ENCODE results near the gene SND1.

SND1 gene

DNA sequence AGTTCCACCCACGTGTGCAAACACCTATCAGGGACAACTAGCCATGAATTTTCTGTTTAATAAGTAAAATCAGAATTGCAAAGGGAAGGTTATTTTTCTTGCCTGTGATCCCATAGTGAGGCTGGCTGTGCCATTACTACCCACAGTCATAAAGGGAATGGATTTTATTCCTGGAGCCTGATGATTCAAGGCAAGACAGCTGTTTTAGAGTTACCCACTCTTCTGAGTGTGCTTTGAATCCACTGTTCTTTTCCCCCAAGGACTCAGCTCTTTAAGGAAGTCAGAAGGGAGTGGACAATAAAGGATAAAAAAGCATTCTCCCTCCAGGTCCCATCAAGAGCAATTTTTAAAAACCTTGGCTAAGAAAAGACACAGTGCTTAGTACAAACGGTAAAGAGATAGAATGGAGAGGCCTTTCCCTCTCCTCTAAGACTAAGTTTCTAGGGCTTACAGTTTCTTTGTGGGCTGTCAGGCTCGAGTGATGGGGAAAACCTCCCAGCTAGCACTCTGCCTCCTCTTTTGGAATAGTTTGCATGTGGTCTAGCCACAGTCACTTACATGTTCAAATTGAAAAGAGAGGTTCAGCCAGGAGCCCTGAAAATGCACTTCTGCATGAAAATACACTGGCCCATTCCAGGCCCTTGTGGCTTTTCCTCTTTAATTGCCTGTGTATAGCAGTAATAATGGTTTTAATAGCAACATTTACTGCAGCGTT lies 384.4 kb downstream of the SND1 start:
- H3K9me3 Mint-ChIP-seq: no peaks in the 10 kb centered on the region
- H3K4me3 Mint-ChIP-seq: no peak overlapping the region
- no peak overlapping the region for H3K27ac Mint-ChIP-seq
- H3K27me3 Mint-ChIP-seq: no peaks in the 10 kb centered on the region
- peaks cover 4% of the 10 kb centered on the region for H3K36me3 Mint-ChIP-seq (ENCODE audit: low read depth)
- H3K4me1 Mint-ChIP-seq (ENCODE audit: low read depth): peaks cover 17% of the 10 kb centered on the region

DNA sequence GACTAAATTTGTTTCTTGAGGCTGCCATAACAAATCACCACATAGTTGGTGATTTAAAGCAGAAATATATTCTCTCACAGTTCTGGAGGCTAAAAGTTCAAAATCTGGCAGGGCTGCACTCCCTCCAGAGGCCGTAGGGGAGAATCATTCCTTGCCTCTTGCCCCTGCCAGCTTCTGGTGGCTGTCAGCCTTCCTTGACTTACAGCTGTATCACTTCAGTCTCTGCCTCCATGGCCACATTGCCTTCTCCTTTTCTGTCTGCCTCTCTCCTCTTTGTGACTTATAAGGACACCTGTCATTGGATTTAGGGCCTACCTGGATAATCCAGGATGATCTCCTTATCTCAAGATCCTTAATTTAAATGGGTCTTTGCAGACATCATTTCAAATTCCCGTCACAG lies 385.1 kb downstream of the SND1 start:
- Mint-ChIP-seq H3K27ac (no peak overlapping the region), H3K36me3 (ENCODE audit: low read depth) (peaks cover 8% of the 10 kb centered on the region), H3K27me3 (no peaks in the 10 kb centered on the region), H3K4me1 (ENCODE audit: low read depth) (peaks cover 17% of the 10 kb centered on the region), H3K9me3 (no peaks in the 10 kb centered on the region), H3K4me3 (no peak overlapping the region)

DNA sequence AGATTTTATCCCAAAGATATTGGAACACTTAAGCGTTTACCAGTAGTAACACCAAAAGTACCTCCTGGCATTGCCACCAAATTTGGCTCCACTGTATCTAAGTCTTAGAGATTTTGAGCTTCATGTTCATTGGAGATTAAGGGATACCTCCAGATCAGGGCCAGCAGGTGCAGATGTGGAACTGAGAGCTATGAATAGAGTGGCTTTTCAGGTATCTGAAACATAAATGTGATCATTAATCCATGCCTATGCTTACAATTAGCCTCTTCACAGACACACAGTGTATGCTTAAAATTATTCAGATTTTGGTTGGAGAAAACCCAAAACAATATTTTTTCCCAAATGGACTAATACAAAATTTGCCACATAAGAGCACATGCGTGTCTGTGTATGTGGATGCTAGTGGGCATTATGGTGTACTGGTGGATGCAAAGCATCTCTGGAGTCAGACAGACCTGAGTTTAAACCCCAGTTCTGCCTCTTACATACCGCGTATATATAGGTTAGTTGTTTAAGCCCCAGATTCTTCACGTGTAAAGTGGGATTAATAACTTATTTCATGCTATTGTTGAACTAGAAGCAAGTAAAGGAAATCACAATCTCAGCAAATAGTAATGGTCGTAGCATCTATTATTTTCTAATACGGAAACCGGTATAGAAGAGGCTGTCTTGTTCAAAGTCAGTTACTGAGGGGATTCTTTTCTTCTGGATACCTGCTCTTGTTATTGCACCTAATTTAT lies 386.1 kb downstream of the SND1 start:
- Mint-ChIP-seq H3K4me1 (ENCODE audit: low read depth) (peaks cover 17% of the 10 kb centered on the region), H3K4me3 (no peak overlapping the region), H3K36me3 (ENCODE audit: low read depth) (peaks cover 12% of the 10 kb centered on the region), H3K9me3 (no peaks in the 10 kb centered on the region), H3K27me3 (no peaks in the 10 kb centered on the region), H3K27ac (peak overlapping the region; percentile 37)

DNA sequence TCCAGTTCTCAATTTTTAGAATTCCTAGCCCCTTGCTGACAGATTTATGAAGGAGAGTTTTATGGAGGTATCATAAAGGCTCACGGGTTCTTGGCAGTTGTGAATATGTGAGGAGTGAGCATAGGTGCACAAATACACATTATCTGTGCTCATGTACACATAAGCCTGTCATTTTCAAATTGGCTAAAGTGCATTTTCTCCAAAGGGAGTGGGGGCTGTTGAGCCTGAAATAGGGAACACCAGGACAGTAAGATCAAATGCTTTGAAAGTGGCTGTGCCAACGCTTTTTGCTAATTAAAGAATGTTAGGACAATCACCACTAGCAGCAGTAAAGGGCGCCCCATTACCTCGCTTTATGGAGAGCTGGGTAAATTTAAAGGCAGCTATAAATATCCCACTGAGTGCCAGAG lies 387.6 kb downstream of the SND1 start:
- peaks cover 12% of the 10 kb centered on the region for H3K36me3 Mint-ChIP-seq (ENCODE audit: low read depth)
- no peaks in the 10 kb centered on the region for H3K9me3 Mint-ChIP-seq
- H3K4me3 Mint-ChIP-seq: no peak overlapping the region
- no peaks in the 10 kb centered on the region for H3K27me3 Mint-ChIP-seq
- H3K27ac Mint-ChIP-seq: no peak overlapping the region
- H3K4me1 Mint-ChIP-seq (ENCODE audit: low read depth): peaks cover 23% of the 10 kb centered on the region

DNA sequence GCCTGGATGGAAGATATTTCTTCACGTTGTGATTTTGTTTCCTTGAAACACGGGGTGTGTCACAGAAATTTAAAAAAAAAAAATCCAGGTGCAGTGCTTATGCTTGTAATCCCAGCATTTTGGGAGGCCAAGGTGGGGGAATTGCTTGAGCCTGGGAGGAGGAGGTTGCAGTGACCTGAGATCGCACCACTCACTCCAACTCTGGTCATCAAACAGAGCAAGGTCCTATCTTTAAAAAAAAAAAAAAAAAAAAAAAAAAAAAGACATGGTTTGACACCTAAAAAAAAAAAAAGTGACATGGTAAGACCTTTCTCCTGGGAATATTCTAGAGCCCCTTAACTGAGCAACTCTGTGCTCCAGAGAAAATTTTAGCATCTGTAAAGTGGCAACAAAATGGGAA lies 388.2 kb downstream of the SND1 start:
- H3K27ac Mint-ChIP-seq: no peak overlapping the region
- H3K4me3 Mint-ChIP-seq: no peak overlapping the region
- H3K9me3 Mint-ChIP-seq: no peaks in the 10 kb centered on the region
- H3K27me3 Mint-ChIP-seq: no peaks in the 10 kb centered on the region
- H3K36me3 Mint-ChIP-seq (ENCODE audit: low read depth): peaks cover 12% of the 10 kb centered on the region
- peaks cover 23% of the 10 kb centered on the region for H3K4me1 Mint-ChIP-seq (ENCODE audit: low read depth)

DNA sequence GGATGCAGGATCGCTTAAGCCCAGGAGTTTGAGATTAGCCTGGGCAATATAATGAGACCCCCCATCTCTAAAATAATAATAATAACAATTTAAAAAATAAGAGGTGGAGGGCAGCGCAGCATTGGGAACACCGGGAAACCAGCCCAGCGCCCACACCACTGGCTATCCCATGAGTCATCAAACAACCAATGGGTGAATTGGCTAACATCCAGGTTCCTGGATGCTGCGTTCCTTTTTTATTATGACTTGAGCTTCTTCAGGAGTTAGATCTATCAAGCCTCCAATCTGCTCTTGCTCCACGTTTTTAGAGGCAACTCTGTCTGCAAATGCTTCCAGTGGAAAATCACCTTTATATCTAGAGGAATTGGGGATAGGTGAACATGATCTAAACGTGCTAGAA lies 389.2 kb downstream of the SND1 start:
- H3K4me3 Mint-ChIP-seq: no peak overlapping the region
- H3K4me1 Mint-ChIP-seq (ENCODE audit: low read depth): peaks cover 17% of the 10 kb centered on the region
- no peaks in the 10 kb centered on the region for H3K9me3 Mint-ChIP-seq
- peaks cover 18% of the 10 kb centered on the region for H3K36me3 Mint-ChIP-seq (ENCODE audit: low read depth)
- no peaks in the 10 kb centered on the region for H3K27me3 Mint-ChIP-seq
- no peak overlapping the region for H3K27ac Mint-ChIP-seq

DNA sequence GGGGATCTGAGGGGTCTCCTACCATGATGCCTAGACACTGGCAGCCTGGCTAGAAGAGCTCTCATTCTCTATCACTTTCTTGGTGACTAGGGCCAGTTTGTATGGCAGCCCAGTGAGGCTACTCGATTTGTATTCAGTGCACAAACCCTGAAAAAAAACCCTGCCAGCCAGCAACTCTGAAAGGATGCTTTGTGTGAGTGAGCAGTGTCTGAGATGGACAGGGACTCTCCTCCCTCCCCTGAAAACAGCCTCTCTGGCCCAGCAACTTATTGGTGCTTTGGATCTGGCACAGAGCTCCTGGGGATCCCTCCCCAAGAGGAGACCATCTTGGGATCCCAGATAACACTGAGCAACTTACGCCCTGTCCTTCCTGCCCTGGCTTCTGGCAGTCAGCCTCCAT lies 390.0 kb downstream of the SND1 start:
- Mint-ChIP-seq H3K4me3 (no peak overlapping the region), H3K9me3 (no peaks in the 10 kb centered on the region), H3K27me3 (no peaks in the 10 kb centered on the region), H3K4me1 (ENCODE audit: low read depth) (peaks cover 13% of the 10 kb centered on the region), H3K27ac (no peak overlapping the region), H3K36me3 (ENCODE audit: low read depth) (peaks cover 18% of the 10 kb centered on the region)

DNA sequence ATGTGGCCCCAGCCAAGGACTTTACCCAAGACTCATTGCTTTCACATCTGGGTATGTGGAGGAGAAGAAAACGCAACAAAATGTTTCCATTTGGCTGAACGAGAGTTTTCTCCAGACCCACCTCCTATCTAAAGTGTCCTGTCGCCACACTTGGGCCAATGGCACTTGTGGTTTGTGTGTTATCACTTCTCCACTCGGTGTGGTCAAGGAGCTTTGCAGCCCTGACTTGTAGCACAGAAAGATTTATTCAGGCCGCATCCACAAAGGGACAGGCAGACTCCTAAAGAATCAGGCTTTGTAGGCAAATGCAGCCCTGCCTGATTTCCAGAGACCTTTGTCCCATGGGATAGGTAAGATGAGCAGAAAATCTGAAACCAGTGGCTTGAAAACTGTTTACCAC lies 392.1 kb downstream of the SND1 start:
- no peaks in the 10 kb centered on the region for H3K27me3 Mint-ChIP-seq
- no peak overlapping the region for H3K4me3 Mint-ChIP-seq
- H3K27ac Mint-ChIP-seq: no peak overlapping the region
- no peaks in the 10 kb centered on the region for H3K9me3 Mint-ChIP-seq
- peaks cover 19% of the 10 kb centered on the region for H3K36me3 Mint-ChIP-seq (ENCODE audit: low read depth)
- H3K4me1 Mint-ChIP-seq (ENCODE audit: low read depth): peaks cover 8% of the 10 kb centered on the region

DNA sequence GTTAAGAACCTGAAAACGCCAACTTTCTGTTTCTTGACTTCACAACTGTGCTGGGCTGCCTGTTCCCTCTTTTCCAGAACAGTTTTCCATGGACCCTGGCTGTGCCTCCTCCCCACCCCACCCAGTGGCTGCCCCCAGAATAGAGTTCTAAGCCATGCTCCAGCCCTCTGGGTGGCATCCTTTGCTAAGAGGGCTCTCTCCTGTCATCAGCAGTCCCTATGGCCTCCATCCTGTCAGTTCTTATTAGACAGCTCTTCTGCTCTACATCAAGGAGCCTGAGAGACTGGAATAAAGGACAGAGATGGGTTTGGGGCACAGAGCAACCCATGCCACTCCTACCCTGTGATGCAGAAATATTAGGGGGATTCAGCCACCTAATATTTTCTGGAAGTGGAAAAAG lies 393.2 kb downstream of the SND1 start:
- Mint-ChIP-seq H3K4me1 (ENCODE audit: low read depth) (peaks cover 15% of the 10 kb centered on the region), H3K9me3 (no peaks in the 10 kb centered on the region), H3K36me3 (ENCODE audit: low read depth) (peaks cover 27% of the 10 kb centered on the region), H3K27ac (no peak overlapping the region), H3K4me3 (no peak overlapping the region), H3K27me3 (no peaks in the 10 kb centered on the region)

DNA sequence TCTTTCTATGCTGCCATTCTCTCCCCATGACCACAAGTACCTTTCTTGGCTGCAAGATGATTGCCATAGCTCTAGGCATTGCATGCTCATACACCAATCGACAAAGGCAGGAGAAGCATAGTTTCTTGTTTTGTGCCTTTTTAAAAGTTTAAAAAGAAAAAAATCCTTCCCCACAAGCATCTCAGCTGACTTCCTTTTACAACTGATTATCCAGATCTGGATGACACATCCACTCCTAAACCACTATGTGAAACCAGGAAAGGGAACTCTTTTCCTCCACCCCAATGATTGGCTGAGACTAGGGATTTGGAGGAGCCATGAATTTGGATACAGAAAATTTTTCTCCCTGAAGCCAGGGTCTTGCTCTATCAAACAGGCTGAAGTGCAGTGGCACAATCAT lies 393.8 kb downstream of the SND1 start:
- Mint-ChIP-seq H3K27me3 (no peaks in the 10 kb centered on the region), H3K27ac (no peak overlapping the region), H3K9me3 (no peaks in the 10 kb centered on the region), H3K36me3 (ENCODE audit: low read depth) (peaks cover 29% of the 10 kb centered on the region), H3K4me3 (no peak overlapping the region), H3K4me1 (ENCODE audit: low read depth) (peaks cover 16% of the 10 kb centered on the region)

DNA sequence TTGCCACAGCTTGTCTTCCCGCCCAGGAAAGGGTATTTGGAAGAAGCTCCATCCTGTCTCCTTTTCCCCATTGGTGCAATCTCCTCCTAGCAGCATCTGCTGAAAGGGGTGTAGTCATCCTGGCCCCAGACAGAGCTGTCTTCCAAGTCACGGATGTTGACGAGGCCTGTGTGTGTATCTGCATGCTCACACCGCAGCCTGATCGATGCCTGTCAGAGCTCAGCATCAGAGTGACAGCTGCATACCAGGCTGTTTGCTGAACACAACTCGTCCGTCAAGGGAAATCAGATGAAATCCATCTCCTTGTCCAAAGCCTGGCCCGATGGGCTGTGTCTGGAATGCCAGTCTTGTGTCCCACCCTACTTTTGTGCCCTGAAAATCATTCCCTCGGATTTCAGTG lies 400.4 kb downstream of the SND1 start:
- Mint-ChIP-seq H3K36me3 (ENCODE audit: low read depth) (peaks cover 22% of the 10 kb centered on the region), H3K27ac (no peak overlapping the region), H3K4me1 (ENCODE audit: low read depth) (peaks cover 39% of the 10 kb centered on the region), H3K9me3 (no peaks in the 10 kb centered on the region), H3K4me3 (no peak overlapping the region), H3K27me3 (no peaks in the 10 kb centered on the region)

DNA sequence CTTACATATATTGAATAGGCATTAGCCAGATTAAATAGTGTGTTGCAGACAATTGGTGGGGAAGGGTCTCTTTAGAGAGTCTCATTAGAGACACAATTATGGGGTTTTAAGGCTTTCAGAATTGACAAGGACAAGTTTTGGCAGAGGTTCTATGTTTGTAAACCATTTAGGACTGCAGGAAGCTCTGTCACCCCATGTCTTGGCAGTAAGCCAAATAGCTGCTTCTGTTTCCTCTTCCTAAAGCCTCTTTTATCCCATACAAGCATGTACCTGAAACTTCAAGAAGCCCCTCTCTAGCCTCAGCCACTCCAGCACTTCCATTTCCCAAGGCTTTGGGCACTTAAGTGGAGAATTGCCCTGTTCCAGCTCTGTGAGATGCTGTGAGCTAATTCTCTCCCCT lies 401.0 kb downstream of the SND1 start:
- H3K27me3 Mint-ChIP-seq: no peaks in the 10 kb centered on the region
- no peak overlapping the region for H3K27ac Mint-ChIP-seq
- H3K4me3 Mint-ChIP-seq: no peak overlapping the region
- no peaks in the 10 kb centered on the region for H3K9me3 Mint-ChIP-seq
- peaks cover 22% of the 10 kb centered on the region for H3K36me3 Mint-ChIP-seq (ENCODE audit: low read depth)
- H3K4me1 Mint-ChIP-seq (ENCODE audit: low read depth): peaks cover 45% of the 10 kb centered on the region

DNA sequence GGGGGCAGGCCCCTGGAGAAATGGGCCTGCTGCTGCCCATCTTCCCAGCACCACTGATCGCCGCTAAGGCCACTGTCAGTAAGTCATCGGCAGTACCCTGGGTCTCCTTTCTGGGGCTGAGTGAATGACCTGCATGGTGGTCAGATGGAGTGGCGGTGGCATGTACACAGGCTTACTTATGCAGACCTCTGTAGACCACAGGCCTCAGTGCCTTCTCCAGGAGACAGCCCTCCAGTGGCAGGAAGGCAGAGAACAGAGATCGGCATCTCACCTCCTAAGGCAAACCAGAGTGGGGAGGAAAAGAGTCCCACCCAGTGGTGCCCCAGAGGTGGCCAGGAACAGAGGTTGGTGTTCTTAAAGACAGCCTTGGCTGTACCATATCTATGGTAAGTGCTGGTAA lies 402.0 kb downstream of the SND1 start:
- Mint-ChIP-seq H3K9me3 (no peaks in the 10 kb centered on the region), H3K4me3 (no peak overlapping the region), H3K27ac (no peak overlapping the region), H3K27me3 (no peaks in the 10 kb centered on the region), H3K36me3 (ENCODE audit: low read depth) (peaks cover 22% of the 10 kb centered on the region), H3K4me1 (ENCODE audit: low read depth) (peaks cover 55% of the 10 kb centered on the region)

DNA sequence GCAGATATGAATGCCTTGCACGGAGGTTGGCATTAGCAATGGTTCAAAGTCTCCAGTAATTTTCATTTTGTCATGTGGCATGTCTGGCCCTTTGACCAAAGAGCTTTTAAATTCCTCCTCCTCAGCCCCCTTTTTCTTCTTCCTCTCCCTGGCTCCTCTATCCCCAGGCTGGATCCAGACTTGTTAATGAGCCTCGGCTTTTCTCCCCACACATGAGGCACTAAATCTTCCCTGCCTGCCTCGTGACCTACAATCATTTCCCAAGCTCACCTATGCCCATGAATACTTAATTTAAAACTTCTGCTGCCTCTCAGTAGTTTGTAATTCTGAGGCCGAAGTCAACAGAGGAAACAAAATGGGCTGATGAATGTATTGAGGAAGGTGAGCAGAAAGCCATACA lies 402.5 kb downstream of the SND1 start:
- H3K4me3 Mint-ChIP-seq: no peak overlapping the region
- peaks cover 17% of the 10 kb centered on the region for H3K36me3 Mint-ChIP-seq (ENCODE audit: low read depth)
- no peaks in the 10 kb centered on the region for H3K9me3 Mint-ChIP-seq
- peaks cover 57% of the 10 kb centered on the region for H3K4me1 Mint-ChIP-seq (ENCODE audit: low read depth)
- H3K27ac Mint-ChIP-seq: no peak overlapping the region
- no peaks in the 10 kb centered on the region for H3K27me3 Mint-ChIP-seq

DNA sequence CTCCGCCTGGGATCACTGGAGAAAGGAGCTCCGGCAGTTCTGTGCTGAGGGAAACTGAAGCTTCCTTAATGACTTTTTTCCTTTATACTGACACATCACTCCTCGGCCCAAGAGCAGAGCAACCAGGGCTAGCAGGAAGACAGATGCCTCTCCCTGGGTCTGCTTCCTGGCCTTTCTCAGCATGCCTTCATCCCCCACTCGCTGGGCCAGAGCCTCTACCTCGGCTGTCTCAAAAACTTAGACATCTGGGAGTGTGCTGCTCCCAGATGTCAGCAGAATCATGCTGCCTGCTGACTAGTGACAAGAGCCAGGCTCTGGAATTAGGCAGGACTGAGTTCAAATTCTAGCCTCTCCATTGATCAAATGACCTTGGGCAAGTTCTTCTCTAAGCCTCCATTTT lies 403.6 kb downstream of the SND1 start:
- no peaks in the 10 kb centered on the region for H3K27me3 Mint-ChIP-seq
- peaks cover 11% of the 10 kb centered on the region for H3K36me3 Mint-ChIP-seq (ENCODE audit: low read depth)
- peaks cover 54% of the 10 kb centered on the region for H3K4me1 Mint-ChIP-seq (ENCODE audit: low read depth)
- no peak overlapping the region for H3K27ac Mint-ChIP-seq
- no peaks in the 10 kb centered on the region for H3K9me3 Mint-ChIP-seq
- H3K4me3 Mint-ChIP-seq: no peak overlapping the region

DNA sequence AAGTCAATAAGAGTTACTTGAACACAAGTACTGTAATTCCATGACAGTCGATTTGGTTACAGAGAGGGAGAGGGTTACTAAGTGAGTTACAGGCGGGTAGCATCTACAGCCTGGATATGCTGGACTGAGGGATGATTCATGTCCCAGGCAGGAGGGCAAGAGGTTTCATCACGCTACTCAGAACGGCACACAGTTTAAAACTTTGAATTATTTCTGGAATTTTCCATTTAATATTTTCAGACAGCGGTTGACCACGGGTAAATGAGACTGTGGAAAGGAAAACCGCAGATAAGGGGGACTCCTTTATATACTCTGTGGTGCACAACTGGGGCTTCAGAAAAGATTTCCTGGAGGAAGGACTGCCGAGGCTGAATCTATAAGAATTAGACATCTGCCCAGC lies 404.9 kb downstream of the SND1 start:
- Mint-ChIP-seq H3K4me3 (no peak overlapping the region), H3K27me3 (no peaks in the 10 kb centered on the region), H3K27ac (no peak overlapping the region), H3K36me3 (ENCODE audit: low read depth) (peaks cover 10% of the 10 kb centered on the region), H3K4me1 (ENCODE audit: low read depth) (peaks cover 44% of the 10 kb centered on the region), H3K9me3 (no peaks in the 10 kb centered on the region)

Measured in stimulated activated naive CD8-positive, alpha-beta T cell treated with anti-CD3 and anti-CD28 coated beads, Interleukin-15, Interleukin-2, amounts not matched to agents 100 ng/mL and 50 ng/mL, for 24 hours (primary cell).